H1 (cell line): ENCODE results near the gene ASPHD2. TPM values are rescaled to one million over a fixed set of nuclear protein-coding genes. Genes with fewer than 3 reads are reported as not detected.

ENCODE experiments used
- CTCF ChIA-PET: fragments of 300-600 bp; sonication (Branson Sonifier 250); formaldehyde crosslinking; loops from one replicate; lab custom pipeline; 2021; ENCODE audit not compliant: partially characterized antibody; lab: Charles Lee
- POLR2A ChIA-PET: fragments of 300-600 bp; sonication (Branson Sonifier 250); formaldehyde crosslinking; loops from one replicate; lab custom pipeline; 2021; ENCODE audit warnings: inconsistent platforms; ENCODE audit not compliant: partially characterized antibody; lab: Charles Lee
- DNase-seq, 2 experiments: peaks; one replicate each; pipeline versions ENCODE4 v3.0.0 to v3.0.0-alpha.2; 2010 to 2022; ENCODE audit warnings: low spot score in 2 of 2, low read depth in 1 of 2, mixed read lengths in 1 of 2
- FAIRE-seq: peaks from 2 replicates; lab custom pipeline; 2011; peaks lifted over from hg19 to GRCh38; lab: Jason Lieb, UNC
- H2AFZ ChIP-seq: 2 replicates; pipeline ENCODE4 v1.8.1; 2012; ENCODE audit warnings: low read length, inconsistent platforms
- H2AK5ac ChIP-seq: 2 replicates; pipeline ENCODE4 v1.6.1; 2013; ENCODE audit warnings: low read depth, low read length
- H2BK120ac ChIP-seq: replicated peaks from 2 replicates; pipeline ENCODE3; 2013; ENCODE audit warnings: low read depth, low read length, inconsistent platforms
- H2BK12ac ChIP-seq: 2 replicates; pipeline ENCODE4 v1.6.1; 2013; ENCODE audit warnings: low read depth, low read length
- H2BK15ac ChIP-seq: 2 replicates; pipeline ENCODE4 v1.6.1; 2013; ENCODE audit warnings: low read length
- H2BK20ac ChIP-seq: 2 replicates; pipeline ENCODE4 v1.6.1; 2013; ENCODE audit warnings: low read length
- H2BK5ac ChIP-seq: 2 replicates; pipeline ENCODE4 v1.6.1; 2013; ENCODE audit warnings: low read depth, low read length
- H3K14ac ChIP-seq: 2 replicates; pipeline ENCODE4 v1.6.1; 2013; ENCODE audit warnings: inconsistent platforms; ENCODE audit not compliant: insufficient read length
- H3K18ac ChIP-seq: 2 replicates; pipeline ENCODE4 v1.6.1; 2013; ENCODE audit warnings: low read length; ENCODE audit errors: extremely low read depth
- H3K23ac ChIP-seq: 2 replicates; pipeline ENCODE4 v1.6.1; 2013; ENCODE audit warnings: inconsistent platforms; ENCODE audit not compliant: insufficient read length
- H3K23me2 ChIP-seq: 2 replicates; pipeline ENCODE4 v1.6.1; 2013; ENCODE audit warnings: low read depth, low read length
- H3K27ac ChIP-seq: 2 replicates; pipeline ENCODE4 v1.6.1; 2011; ENCODE audit warnings: low read depth, low read length, inconsistent platforms
- H3K27me3 ChIP-seq, 4 experiments: replicated peaks in 1 of 4; 1 replicate in 1 of 4; 2 replicates in 3 of 4; pipeline versions ENCODE4 v1.6.1 to v1.8.1; 2011 to 2013; ENCODE audit warnings: low read length in 3 of 4, mild to moderate bottlenecking in 3 of 4, inconsistent platforms in 2 of 4, mixed read lengths in 2 of 4, moderate library complexity in 1 of 4; ENCODE audit not compliant: control insufficient read depth in 3 of 4, insufficient read depth in 3 of 4; ENCODE audit errors: extremely low read depth in 1 of 4
- H3K36me3 ChIP-seq, 4 experiments: 2 replicates each; pipeline versions ENCODE4 v1.6.1 to v1.8.1; 2011 to 2013; ENCODE audit warnings: mild to moderate bottlenecking in 4 of 4, low read length in 3 of 4, moderate library complexity in 2 of 4, control low read depth in 1 of 4, inconsistent platforms in 1 of 4; ENCODE audit not compliant: insufficient read depth in 4 of 4, control insufficient read depth in 2 of 4
- H3K4ac ChIP-seq: replicated peaks from 2 replicates; pipeline ENCODE3; 2013; ENCODE audit warnings: low read length, low read depth, mixed read lengths, inconsistent platforms; ENCODE audit not compliant: insufficient read length
- H3K4me1 ChIP-seq, 4 experiments: replicated peaks in 1 of 4; 1 replicate in 1 of 4; 2 replicates in 3 of 4; pipeline versions ENCODE4 v1.6.1 to v1.8.1; 2011 to 2013; ENCODE audit warnings: low read length in 3 of 4, inconsistent platforms in 2 of 4, mixed read lengths in 1 of 4; ENCODE audit not compliant: insufficient read depth in 4 of 4, control insufficient read depth in 3 of 4
- H3K4me2 ChIP-seq, 2 experiments: 2 replicates each; pipeline versions ENCODE4 v1.6.1 to v1.8.1; 2011 to 2013; ENCODE audit warnings: low read depth in 2 of 2, low read length in 2 of 2, control low read depth in 1 of 2, inconsistent platforms in 1 of 2, mild to moderate bottlenecking in 1 of 2; ENCODE audit not compliant: insufficient read depth in 1 of 2
- H3K4me3 ChIP-seq, 4 experiments: fragments of 200-600, 300-600 bp in 1 of 4; sonication (generic), shearing (Covaris generic), sonication (Bioruptor Twin) in 1 of 4; 2 replicates each; pipeline versions ENCODE4 v1.5.1 to v1.8.1; 2011 to 2016; ENCODE audit warnings: low read length in 4 of 4, low read depth in 3 of 4, control low read depth in 2 of 4, inconsistent platforms in 2 of 4, mild to moderate bottlenecking in 2 of 4, mixed read lengths in 1 of 4, moderate library complexity in 1 of 4; ENCODE audit not compliant: insufficient read depth in 2 of 4; ENCODE audit errors: extremely low read depth in 1 of 4
- H3K56ac ChIP-seq: replicated peaks from 2 replicates; pipeline ENCODE3; 2013; ENCODE audit warnings: low read depth, mild to moderate bottlenecking, mixed read lengths, low read length, inconsistent platforms; ENCODE audit not compliant: insufficient read length
- H3K79me1 ChIP-seq: 2 replicates; pipeline ENCODE4 v1.6.1; 2013; ENCODE audit warnings: low read depth, low read length, control low read depth
- H3K79me2 ChIP-seq, 2 experiments: 2 replicates each; pipeline versions ENCODE4 v1.6.1 to v1.8.1; 2012 to 2013; ENCODE audit warnings: low read length in 2 of 2, mild to moderate bottlenecking in 2 of 2, inconsistent platforms in 1 of 2; ENCODE audit not compliant: insufficient read depth in 2 of 2, control insufficient read depth in 1 of 2
- H3K9ac ChIP-seq, 4 experiments: replicated peaks in 1 of 4; 1 replicate in 1 of 4; 2 replicates in 3 of 4; pipeline versions ENCODE4 v1.6.1 to v1.8.1; 2011 to 2013; ENCODE audit warnings: low read depth in 3 of 4, low read length in 3 of 4, control low read depth in 2 of 4, mild to moderate bottlenecking in 2 of 4, moderate library complexity in 2 of 4, inconsistent platforms in 1 of 4; ENCODE audit errors: extremely low read depth in 1 of 4
- H3K9me3 ChIP-seq, 2 experiments: 2 replicates each; pipeline versions ENCODE4 v1.6.1 to v1.8.1; 2012 to 2013; ENCODE audit warnings: mild to moderate bottlenecking in 2 of 2, moderate library complexity in 2 of 2, control low read depth in 1 of 2, inconsistent platforms in 1 of 2, low read depth in 1 of 2, low read length in 1 of 2, mixed read lengths in 1 of 2; ENCODE audit not compliant: insufficient read depth in 2 of 2
- H4K20me1 ChIP-seq, 2 experiments: replicated peaks in 1 of 2; 2 replicates each; pipeline versions ENCODE3 to v1.8.1; 2011 to 2013; ENCODE audit warnings: inconsistent platforms in 2 of 2, low read length in 2 of 2, mild to moderate bottlenecking in 1 of 2; ENCODE audit not compliant: insufficient read depth in 2 of 2, control insufficient read depth in 1 of 2
- H4K5ac ChIP-seq: 2 replicates; pipeline ENCODE4 v1.6.1; 2013; ENCODE audit warnings: low read length, low read depth, mixed read lengths, inconsistent platforms; ENCODE audit not compliant: insufficient read length
- H4K8ac ChIP-seq: 2 replicates; pipeline ENCODE4 v1.8.0; 2013; ENCODE audit warnings: mild to moderate bottlenecking, moderate library complexity, low read length, inconsistent platforms; ENCODE audit not compliant: insufficient read depth; ENCODE audit errors: extremely low read depth
- H4K91ac ChIP-seq: replicated peaks from 2 replicates; pipeline ENCODE3; 2013; ENCODE audit warnings: low read length, mixed read lengths, inconsistent platforms; ENCODE audit not compliant: insufficient read length
- ASH2L ChIP-seq: fragments of 200-600, 300-600 bp; sonication (generic); IDR thresholded peaks from one replicate; pipeline ENCODE4 v1.7.1; 2017; ENCODE audit warnings: low read length
- ATF3 ChIP-seq: IDR thresholded peaks from 2 replicates; pipeline ENCODE4 v1.6.1; 2011; ENCODE audit warnings: low read depth, mild to moderate bottlenecking, low read length; ENCODE audit not compliant: insufficient read depth
- CTBP2 ChIP-seq: IDR thresholded peaks from 2 replicates; pipeline ENCODE4 v1.7.0; 2011; ENCODE audit warnings: borderline replicate concordance, mild to moderate bottlenecking, moderate library complexity, mixed read lengths, low read length; ENCODE audit not compliant: insufficient read depth, insufficient read length
- EP300 ChIP-seq, 2 experiments: IDR thresholded peaks; 1 replicate in 1 of 2; 2 replicates in 1 of 2; pipeline ENCODE4 v1.6.1; 2011 to 2012; ENCODE audit warnings: low read depth in 2 of 2, low read length in 2 of 2, mild to moderate bottlenecking in 2 of 2, borderline replicate concordance in 1 of 2, inconsistent platforms in 1 of 2, moderate library complexity in 1 of 2
- GABPA ChIP-seq: IDR thresholded peaks from 2 replicates; pipeline ENCODE4 v1.6.1; 2011; ENCODE audit warnings: mild to moderate bottlenecking, low read length, moderate library complexity, borderline replicate concordance; ENCODE audit not compliant: insufficient read depth
- RBBP5 ChIP-seq: IDR thresholded peaks from 2 replicates; pipeline ENCODE4 v1.7.1; 2012; ENCODE audit warnings: low read depth, mild to moderate bottlenecking, inconsistent platforms, low read length, moderate library complexity, borderline replicate concordance
- SP2 ChIP-seq: IDR thresholded peaks from 2 replicates; pipeline ENCODE4 v1.6.1; 2012; ENCODE audit warnings: mild to moderate bottlenecking, low read length, inconsistent platforms
- SP4 ChIP-seq: IDR thresholded peaks from 2 replicates; pipeline ENCODE4 v1.6.1; 2012; ENCODE audit warnings: low read length, inconsistent platforms
- SRF ChIP-seq: IDR thresholded peaks from 2 replicates; pipeline ENCODE4 v1.6.1; 2011; ENCODE audit warnings: mild to moderate bottlenecking, low read depth, low read length, moderate library complexity
- USF2 ChIP-seq: IDR thresholded peaks from 2 replicates; pipeline ENCODE4 v1.6.1; 2011; ENCODE audit warnings: low read length, improper control_type of control experiment
- WGBS, 2 experiments: shearing (Covaris generic) in 1 of 2; methylation state at CpG; one replicate each; pipeline versions ENCODE4 v1.1.6 to v1.1.7; 2013 to 2015; ENCODE audit warnings: low lambda C conversion rate in 2 of 2, mixed read lengths in 2 of 2, inconsistent platforms in 1 of 2, low coverage in 1 of 2, missing lambda C conversion rate in 1 of 2; ENCODE audit not compliant: insufficient replicate concordance in 2 of 2, insufficient coverage in 1 of 2, insufficient read length in 1 of 2; ENCODE audit errors: extremely low coverage in 1 of 2, missing lambda C conversion rate in 1 of 2; 5-methylcytosine and 5-hydroxymethylcytosine counted together
- polyA plus RNA-seq, 7 experiments: library from polyadenylated mRNA; depleted of rRNA in 3 of 7; stranded (reverse) in 5 of 7; unstranded in 2 of 7; fragments of >200 nt in 5 of 7; fragments of 200-250 nt in 2 of 7; gene quantifications; 1 replicate in 5 of 7; 2 replicates in 1 of 7; 4 replicates in 1 of 7; pipeline versions ENCODE4 v1.2.1 to v1.2.3, GENCODE V29; 2011 to 2013; ENCODE audit warnings: missing spikeins in 2 of 7, mixed read lengths in 2 of 7
- total RNA-seq: library from RNA; stranded (reverse); fragmentation: NEBNext Ultra II Directional; extraction: Animal tissue kit (Norgen Biotek cat#: 25700); gene quantifications from 2 replicates; pipeline ENCODE4 v1.2.1, GENCODE V29; 2021
- TF ChIP-seq, protein P1 (sequence below): IDR thresholded peaks from 2 replicates; pipeline ENCODE4 v1.6.1; 2012; ENCODE audit warnings: inconsistent platforms

ASPHD2 gene
- total and polyA plus RNA-seq, 2 of the 8 experiments (the other 6 are each of a cell fraction or from before 2014, with no cell fraction given), result 7.2 to 11.0 TPM

DNA sequence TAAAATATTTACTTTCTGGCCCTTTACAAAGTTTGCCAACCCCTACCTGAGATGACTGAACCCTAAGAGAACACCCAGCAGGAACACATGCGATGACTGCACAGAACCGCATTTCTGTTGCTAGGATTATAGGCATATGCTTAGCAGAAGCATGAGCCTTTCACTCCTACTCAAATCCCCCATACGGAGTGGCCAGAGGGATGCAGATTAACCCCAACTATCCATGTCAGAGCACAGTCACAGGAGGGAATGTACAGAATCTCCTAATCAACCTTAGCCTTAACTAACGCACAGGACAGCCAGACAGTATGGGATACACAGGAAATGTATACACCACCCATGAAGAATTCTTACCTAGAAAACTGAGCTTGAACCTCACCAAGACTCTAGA is 48.3 kb downstream of the ASPHD2 start:
- H2BK20ac ChIP-seq, result no peak overlapping the region
- H4K91ac ChIP-seq, result no peak overlapping the region
- no peak overlapping the region for H3K18ac ChIP-seq
- H2BK15ac ChIP-seq, result no peak overlapping the region
- no peak overlapping the region for H2AK5ac ChIP-seq
- no peak overlapping the region for H3K4me2 ChIP-seq
- H3K4ac ChIP-seq, result no peak overlapping the region
- no peak overlapping the region for H3K23ac ChIP-seq
- H3K79me1 ChIP-seq, result no peaks in the 10 kb centered on the region
- ChIA-PET CTCF (interaction anchor here (2.3 kb wide), 1 partner anchor 14 kb away, joined by 6 read pairs; no protein-coding TSS in a partner anchor), POLR2A (no interaction called here)
- FAIRE-seq, result no peak
- H3K79me2 ChIP-seq, result peaks cover 0 to 32% of the 10 kb centered on the region in 2 experiments; a peak in 2 of 4 replicates
- H3K9ac ChIP-seq, result no peak overlapping the region
- DNase-seq, result no peak
- no peaks in the 10 kb centered on the region for H3K9me3 ChIP-seq
- no peak overlapping the region for H3K27ac ChIP-seq
- H3K14ac ChIP-seq, result no peak overlapping the region
- no peak overlapping the region for H2AFZ ChIP-seq
- no peak overlapping the region for H4K8ac ChIP-seq
- 45% methylated on average over 4 of the region's 4 CpGs; no CpG with 5 or more reads in 1 of the 2 experiments for WGBS, 2 experiments
- H2BK12ac ChIP-seq, result no peak overlapping the region
- H4K20me1 ChIP-seq, result peaks cover 0 to 3% of the 10 kb centered on the region in 2 experiments
- H3K36me3 ChIP-seq, result peaks cover 5 to 40% (median 30%) of the 10 kb centered on the region in 4 experiments; a peak in 7 of 8 replicates
- H3K4me1 ChIP-seq, result peaks cover 0 to 6% (median 2%) of the 10 kb centered on the region in 4 experiments; a peak in 5 of 7 replicates
- H2BK120ac ChIP-seq, result no peak overlapping the region
- no peaks in the 10 kb centered on the region; the same call in 1 of the 2 replicates for H3K23me2 ChIP-seq
- H2BK5ac ChIP-seq, result no peak overlapping the region
- H3K56ac ChIP-seq, result no peak overlapping the region
- H3K4me3 ChIP-seq, result no peak overlapping the region
- H4K5ac ChIP-seq, result no peak overlapping the region
- no peaks in the 10 kb centered on the region for H3K27me3 ChIP-seq
- TF ChIP-seq GABPA, result no peak
- TF ChIP-seq, protein P1, sequence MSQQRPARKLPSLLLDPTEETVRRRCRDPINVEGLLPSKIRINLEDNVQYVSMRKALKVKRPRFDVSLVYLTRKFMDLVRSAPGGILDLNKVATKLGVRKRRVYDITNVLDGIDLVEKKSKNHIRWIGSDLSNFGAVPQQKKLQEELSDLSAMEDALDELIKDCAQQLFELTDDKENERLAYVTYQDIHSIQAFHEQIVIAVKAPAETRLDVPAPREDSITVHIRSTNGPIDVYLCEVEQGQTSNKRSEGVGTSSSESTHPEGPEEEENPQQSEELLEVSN, result no peak
- no peak for TF ChIP-seq USF2
- TF ChIP-seq SP2, result no peak
- TF ChIP-seq ATF3, result no peak
- TF ChIP-seq EP300 (IDR thresholded peaks at IDR 0.05; ENCODE audit: borderline replicate concordance in 1 of 2, low read depth in 2 of 2, low read length in 2 of 2), result no peak
- no peak for TF ChIP-seq RBBP5
- TF ChIP-seq SRF, result no peak
- TF ChIP-seq CTBP2, result no peak
- TF ChIP-seq SP4, result no peak
- TF ChIP-seq ASH2L, result no peak
